Right lobe of liver (tissue), 4 donors: ENCODE data around the gene EEF2K.

Experiments used
- POLR2A ChIP-seq: fragments of 450-650 bp; IDR thresholded peaks from one replicate; pipeline ENCODE4 v1.6.1; 2017; ENCODE audit warnings: antibody characterized with exemption, mild to moderate bottlenecking
- TF ChIP-seq, protein P1 (sequence below), 4 donors: fragments of 200-600 bp in 3 of 4; fragments of 450-650 bp in 1 of 4; IDR thresholded peaks; one replicate each; pipeline versions ENCODE4 v1.5.1 to v1.8.0; 2016 to 2022; ENCODE audit warnings: antibody characterized with exemption in 4 of 4, mild to moderate bottlenecking in 2 of 4
- donor health status: DM: no; HTN: no; CAD: no.
- donor health status: DM: no; HTN: no; CAD: no.
- donor health status: DM: no; HTN: yes; CAD: no.

DNA sequence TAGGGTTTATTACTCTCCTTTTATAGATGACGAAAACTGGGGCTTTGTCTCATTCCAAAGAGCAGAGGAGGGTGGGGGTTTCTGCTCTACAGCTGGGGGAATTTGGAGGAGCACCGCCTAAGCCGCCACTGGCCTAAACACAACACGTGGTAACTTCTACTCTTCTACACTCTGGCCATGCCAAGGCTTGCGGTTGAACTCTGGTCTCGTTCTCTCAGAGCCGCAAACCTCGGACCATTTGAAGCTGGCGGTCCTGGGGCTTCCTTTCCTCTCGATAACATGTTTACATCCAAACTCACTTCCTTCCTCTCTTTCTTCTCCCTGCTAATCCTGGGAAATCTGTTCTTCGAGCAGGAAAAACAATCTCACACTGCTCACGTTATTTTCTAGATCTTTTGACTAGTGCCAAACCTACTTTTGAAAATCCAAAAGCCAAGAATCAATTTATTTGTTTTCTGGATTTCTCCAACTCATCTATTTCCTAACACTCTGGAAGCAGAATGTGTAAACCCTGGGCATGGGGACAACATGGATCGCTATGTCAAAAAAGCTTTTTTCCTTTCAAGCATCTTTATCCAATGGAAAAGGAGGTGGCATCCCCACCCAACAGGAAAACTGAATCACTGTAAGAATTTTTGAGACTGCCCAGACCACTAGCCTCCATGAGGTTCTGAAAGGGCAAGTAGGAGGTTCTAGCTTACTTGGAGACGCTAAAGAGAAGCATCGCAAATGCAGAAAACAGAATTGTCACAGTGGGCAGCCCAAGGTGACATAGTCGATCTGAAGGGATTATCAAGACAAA lies 13.6 kb upstream of the EEF2K start:
- TF ChIP-seq, protein P1, sequence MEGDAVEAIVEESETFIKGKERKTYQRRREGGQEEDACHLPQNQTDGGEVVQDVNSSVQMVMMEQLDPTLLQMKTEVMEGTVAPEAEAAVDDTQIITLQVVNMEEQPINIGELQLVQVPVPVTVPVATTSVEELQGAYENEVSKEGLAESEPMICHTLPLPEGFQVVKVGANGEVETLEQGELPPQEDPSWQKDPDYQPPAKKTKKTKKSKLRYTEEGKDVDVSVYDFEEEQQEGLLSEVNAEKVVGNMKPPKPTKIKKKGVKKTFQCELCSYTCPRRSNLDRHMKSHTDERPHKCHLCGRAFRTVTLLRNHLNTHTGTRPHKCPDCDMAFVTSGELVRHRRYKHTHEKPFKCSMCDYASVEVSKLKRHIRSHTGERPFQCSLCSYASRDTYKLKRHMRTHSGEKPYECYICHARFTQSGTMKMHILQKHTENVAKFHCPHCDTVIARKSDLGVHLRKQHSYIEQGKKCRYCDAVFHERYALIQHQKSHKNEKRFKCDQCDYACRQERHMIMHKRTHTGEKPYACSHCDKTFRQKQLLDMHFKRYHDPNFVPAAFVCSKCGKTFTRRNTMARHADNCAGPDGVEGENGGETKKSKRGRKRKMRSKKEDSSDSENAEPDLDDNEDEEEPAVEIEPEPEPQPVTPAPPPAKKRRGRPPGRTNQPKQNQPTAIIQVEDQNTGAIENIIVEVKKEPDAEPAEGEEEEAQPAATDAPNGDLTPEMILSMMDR (IDR thresholded peaks at IDR 0.05), result no peak
- TF ChIP-seq POLR2A, result peak; percentile 50
